Measurements from ENCODE around the gene HARS2. TPM values are rescaled to one million over a fixed set of nuclear protein-coding genes. Genes with fewer than 3 reads are reported as not detected.
A peak's percentile ranks its signal among the peaks of the same experiment; 100 is the strongest.

HARS2 gene
- total RNA-seq, 1 experiment from 2014 or later, result 28.8 TPM

- BruUV-seq (replicated peaks), result TSS peak; percentile 61
- Histone ChIP-seq H3K36me3 (ENCODE audit: low read depth) (peaks cover 6% of the 10 kb centered on the region; the same call in 1 of the 2 replicates), H2AFZ (peak overlapping the region; percentile 72)
These were observed 19.8 kb downstream of the HARS2 start for GRCh38 chr5:140710899-140711552.

GRCh38 chr5:140711794-140712193 is 20.5 kb downstream of the HARS2 start:
- no peaks in the 10 kb centered on the region for H3K9me3 ChIP-seq (ENCODE audit: insufficient read depth, low read depth)

More at GRCh38 chr5:140710899-140711552, 19.8 kb downstream of the HARS2 start:
- no peaks in the 10 kb centered on the region for H3K9me2 ChIP-seq (ENCODE audit: insufficient read depth)
- DNase-seq, result peak; percentile 95 to 97
- ChIA-PET CTCF (interaction anchor here (0.5 to 1.0 kb wide), 3 partner anchors 8 to 11 kb away, joined by 3 to 6 read pairs (median 5); no protein-coding TSS in a partner anchor), POLR2A (ENCODE audit: unreplicated experiment) (interaction anchor here (0.6 to 3.0 kb wide), 9 partner anchors 11 to 670 kb away, joined by 3 to 30 read pairs (median 4); partner anchors contain the start of genes IK and ZMAT2)
- no peaks in the 10 kb centered on the region for H3K79me2 ChIP-seq (ENCODE audit: low read depth)
- peak overlapping the region; percentile 82 for H3K4me2 ChIP-seq
- no peaks in the 10 kb centered on the region for H4K20me1 ChIP-seq (ENCODE audit: insufficient read depth)
- TF ChIP-seq EZH2 (IDR thresholded peaks at IDR 0.05; ENCODE audit: low read depth), result no peak
- TF ChIP-seq CTCF (conservative IDR thresholded peaks at IDR 0.05), result no peak
- H3K27ac ChIP-seq, result peak overlapping the region; percentile 94
- peaks cover 40% of the 10 kb centered on the region for H3F3A ChIP-seq (ENCODE audit: insufficient read depth, low read depth)
- peak overlapping the region; percentile 71 for H3K4me3 ChIP-seq
- H3K4me1 ChIP-seq (replicated peaks; ENCODE audit: insufficient read depth), result peaks cover 5% of the 10 kb centered on the region
- intact Hi-C loops (cut with micrococcal nuclease; ENCODE audit: unreplicated experiment), result loop anchor here (1.0 kb wide), 2 partner anchors 8 to 20 kb away; partner anchors contain the start of genes HARS1 and HARS2
- no peaks in the 10 kb centered on the region for H3K27me3 ChIP-seq (ENCODE audit: insufficient read depth, low read depth)
- H3K9me3 ChIP-seq (ENCODE audit: insufficient read depth, low read depth), result no peaks in the 10 kb centered on the region

More at GRCh38 chr5:140711794-140712193, 20.5 kb downstream of the HARS2 start:
- TF ChIP-seq CTCF (conservative IDR thresholded peaks at IDR 0.05) (no peak), EZH2 (IDR thresholded peaks at IDR 0.05; ENCODE audit: low read depth) (no peak)
- H3K4me2 ChIP-seq, result peak overlapping the region; percentile 82
- intact Hi-C loops (cut with micrococcal nuclease; ENCODE audit: unreplicated experiment), result loop anchor here (1.0 kb wide), 1 partner anchor 8 kb away; no protein-coding TSS in a partner anchor
- no peaks in the 10 kb centered on the region for H4K20me1 ChIP-seq (ENCODE audit: insufficient read depth)
- H3K9me2 ChIP-seq (ENCODE audit: insufficient read depth), result no peaks in the 10 kb centered on the region
- peak overlapping the region; percentile 43 for H3K27ac ChIP-seq
- H3K27me3 ChIP-seq (ENCODE audit: insufficient read depth, low read depth), result no peaks in the 10 kb centered on the region
- H3K4me1 ChIP-seq (replicated peaks; ENCODE audit: insufficient read depth), result peaks cover 5% of the 10 kb centered on the region
- BruUV-seq (replicated peaks), result no TSS peak
- H3F3A ChIP-seq (ENCODE audit: insufficient read depth, low read depth), result peaks cover 34% of the 10 kb centered on the region
- DNase-seq, result no peak
- H3K36me3 ChIP-seq (ENCODE audit: low read depth), result peaks cover 6% of the 10 kb centered on the region; the same call in 1 of the 2 replicates
- no peak overlapping the region for H2AFZ ChIP-seq
- CTCF ChIA-PET, result interaction anchor here (0.5 to 0.6 kb wide), 2 partner anchors 7 to 10 kb away, joined by 5 to 13 read pairs; no protein-coding TSS in a partner anchor
- H3K79me2 ChIP-seq (ENCODE audit: low read depth), result no peaks in the 10 kb centered on the region
- peak overlapping the region; percentile 37; the same call in 1 of the 2 replicates for H3K4me3 ChIP-seq
- POLR2A ChIA-PET (ENCODE audit: unreplicated experiment), result interaction anchor here (1.3 to 3.0 kb wide), 2 partner anchors 12 to 14 kb away, joined by 7 to 30 read pairs; partner anchors contain the start of gene ZMAT2

Data from PC-9 (cell line).